HG03196 (cell line): ENCODE results near the gene SPDYE8.
"Not testable (repeated sequence)": the region's sequence is repeated elsewhere in the genome, so short reads cannot be mapped to it uniquely, and the experiment has no call there.

ENCODE experiments used
- ATAC-seq: cut with Tn5 transposase; IDR thresholded peaks from one replicate; pipeline ENCODE4 v1.9.1; 2021; ENCODE audit not compliant: unreplicated experiment

The SPDYE8 gene, protein sequence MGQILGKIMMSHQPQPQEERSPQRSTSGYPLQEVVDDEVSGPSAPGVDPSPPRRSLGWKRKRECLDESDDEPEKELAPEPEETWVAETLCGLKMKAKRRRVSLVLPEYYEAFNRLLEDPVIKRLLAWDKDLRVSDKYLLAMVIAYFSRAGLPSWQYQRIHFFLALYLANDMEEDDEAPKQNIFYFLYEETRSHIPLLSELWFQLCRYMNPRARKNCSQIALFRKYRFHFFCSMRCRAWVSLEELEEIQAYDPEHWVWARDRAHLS

DNA sequence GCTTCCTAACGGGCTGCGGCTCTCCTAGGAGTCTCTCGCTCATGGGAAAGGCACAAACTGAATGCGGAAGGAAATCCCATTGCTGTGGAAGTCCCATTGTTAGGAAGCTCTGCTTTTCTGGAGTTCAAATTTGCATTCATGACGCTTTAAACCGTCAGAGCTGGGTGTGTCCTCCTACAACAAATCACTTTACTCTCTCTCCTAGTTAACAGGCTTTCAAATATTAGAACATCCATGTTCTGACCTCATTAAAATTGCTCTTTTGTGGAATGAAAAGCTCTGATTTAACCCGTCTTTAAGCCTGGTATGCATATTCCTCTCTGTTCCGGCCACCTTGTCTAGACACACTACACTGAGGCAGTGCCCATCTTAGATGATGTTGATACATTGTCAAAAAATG, at the start of gene SPDYE8:
SPDYE8 (minus strand) TSS at position 101 of the 400 bp plus-strand sequence. CDS start 1,800 bp downstream, outside the sequence.
- ATAC-seq = not testable (repeated sequence)

DNA sequence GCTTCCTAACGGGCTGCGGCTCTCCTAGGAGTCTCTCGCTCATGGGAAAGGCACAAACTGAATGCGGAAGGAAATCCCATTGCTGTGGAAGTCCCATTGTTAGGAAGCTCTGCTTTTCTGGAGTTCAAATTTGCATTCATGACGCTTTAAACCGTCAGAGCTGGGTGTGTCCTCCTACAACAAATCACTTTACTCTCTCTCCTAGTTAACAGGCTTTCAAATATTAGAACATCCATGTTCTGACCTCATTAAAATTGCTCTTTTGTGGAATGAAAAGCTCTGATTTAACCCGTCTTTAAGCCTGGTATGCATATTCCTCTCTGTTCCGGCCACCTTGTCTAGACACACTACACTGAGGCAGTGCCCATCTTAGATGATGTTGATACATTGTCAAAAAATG, 28.2 kb upstream of the SPDYE8 start, which contains the start of gene SPDYE11:
SPDYE11 (minus strand) TSS at position 101 of the 400 bp plus-strand sequence. CDS start 1,800 bp downstream, outside the sequence.
- not testable (repeated sequence) for ATAC-seq

DNA sequence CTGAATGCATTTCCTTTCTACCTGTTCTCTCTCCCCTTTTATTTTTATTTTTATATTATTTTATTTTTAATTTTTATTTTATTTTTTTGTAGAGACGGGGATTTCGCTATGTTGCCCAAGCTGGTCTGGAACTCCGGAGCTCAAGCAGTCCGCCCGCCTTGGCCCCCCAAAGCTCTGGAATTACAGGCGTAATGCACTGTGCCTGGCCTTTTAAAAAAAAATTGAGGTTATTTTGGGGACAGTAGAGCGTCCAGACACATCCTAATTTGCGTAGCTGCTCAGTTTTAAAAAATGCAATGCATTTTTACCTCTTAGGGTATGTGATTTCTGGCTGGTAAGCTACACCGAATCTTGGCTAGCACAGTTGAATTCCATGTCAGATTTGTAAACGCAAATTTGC, 23.1 kb downstream of the SPDYE8 start:
- ATAC-seq = not testable (repeated sequence)

DNA sequence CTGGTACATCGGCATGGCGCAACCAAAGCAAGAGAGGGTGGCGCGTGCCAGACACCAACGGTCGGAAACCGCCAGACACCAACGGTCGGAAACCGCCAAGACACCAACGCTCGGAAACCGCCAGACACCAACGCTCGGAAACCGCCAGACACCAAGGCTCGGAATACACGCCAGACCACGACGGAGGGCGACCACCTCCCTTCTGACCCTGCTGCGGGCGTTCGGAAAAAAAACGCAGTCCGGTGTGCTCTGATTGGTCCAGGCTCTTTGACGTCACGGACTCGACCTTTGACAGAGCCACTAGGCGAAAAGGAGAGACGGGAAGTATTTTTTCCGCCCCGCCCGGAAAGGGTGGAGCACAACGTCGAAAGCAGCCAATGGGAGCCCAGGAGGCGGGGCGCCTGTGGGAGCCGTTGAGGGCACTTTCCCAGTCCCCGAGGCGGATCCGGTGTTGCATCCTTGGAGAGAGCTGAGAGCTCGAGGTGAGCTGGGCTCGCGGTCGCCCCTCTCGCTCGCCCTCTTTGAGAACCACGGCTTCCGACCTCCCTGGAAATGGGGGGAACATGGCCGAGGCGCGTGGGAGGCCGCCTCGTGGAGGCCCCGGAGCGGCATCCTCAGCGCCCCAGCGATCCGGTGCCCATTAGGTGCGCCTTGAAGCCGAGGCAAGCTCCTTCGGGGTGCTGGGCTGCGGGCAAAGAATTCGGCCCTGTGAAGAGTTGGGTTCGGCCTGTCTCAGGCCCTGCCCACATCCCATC, 23.7 kb downstream of the SPDYE8 start:
- ATAC-seq = peak; percentile 78

DNA sequence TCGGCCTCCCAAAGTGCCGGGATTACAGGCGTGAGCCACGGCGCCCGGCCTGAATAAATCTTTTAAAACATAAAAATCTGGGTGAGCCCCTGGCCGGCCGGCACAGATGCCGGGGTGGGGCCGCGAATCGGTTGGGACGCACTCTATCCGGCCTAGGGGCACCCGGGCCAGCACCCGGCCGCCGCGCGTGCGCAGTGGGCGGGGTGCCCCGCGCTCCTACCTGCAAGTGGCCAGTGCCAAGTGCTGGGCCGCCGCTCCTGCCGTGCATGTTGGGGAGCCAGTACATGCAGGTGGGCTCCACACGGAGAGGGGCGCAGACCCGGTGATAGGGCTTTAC, 24.2 kb downstream of the SPDYE8 start:
- ATAC-seq = peak; percentile 75

DNA sequence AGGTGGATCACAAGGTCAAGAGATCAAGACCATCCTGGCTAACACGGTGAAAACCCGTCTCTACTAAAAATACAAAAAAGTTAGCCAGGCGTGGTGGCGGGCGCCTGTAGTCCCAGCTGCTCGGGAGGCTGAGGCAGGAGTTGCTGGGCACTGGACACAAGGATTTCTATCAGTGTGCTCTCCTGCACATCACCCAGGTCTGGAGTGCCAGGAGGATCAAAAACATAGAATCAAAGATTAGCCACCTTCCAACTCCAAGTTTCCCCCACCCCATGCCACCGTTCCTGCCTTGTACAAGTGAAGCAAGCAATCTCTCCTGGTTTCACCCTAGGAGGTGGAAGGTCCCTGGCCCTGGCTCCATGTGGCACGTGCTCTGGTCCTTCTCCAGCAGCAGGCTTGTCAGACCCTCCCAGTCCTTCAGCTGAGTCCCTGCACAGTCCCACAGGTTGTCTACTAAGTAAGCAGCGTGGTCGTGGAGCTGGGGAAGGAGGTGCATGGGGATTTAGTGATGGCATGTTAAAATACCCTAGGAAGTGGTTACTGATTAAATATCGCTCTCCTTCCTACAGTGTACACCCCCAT, 31.6 kb downstream of the SPDYE8 start:
- not testable (repeated sequence) for ATAC-seq

DNA sequence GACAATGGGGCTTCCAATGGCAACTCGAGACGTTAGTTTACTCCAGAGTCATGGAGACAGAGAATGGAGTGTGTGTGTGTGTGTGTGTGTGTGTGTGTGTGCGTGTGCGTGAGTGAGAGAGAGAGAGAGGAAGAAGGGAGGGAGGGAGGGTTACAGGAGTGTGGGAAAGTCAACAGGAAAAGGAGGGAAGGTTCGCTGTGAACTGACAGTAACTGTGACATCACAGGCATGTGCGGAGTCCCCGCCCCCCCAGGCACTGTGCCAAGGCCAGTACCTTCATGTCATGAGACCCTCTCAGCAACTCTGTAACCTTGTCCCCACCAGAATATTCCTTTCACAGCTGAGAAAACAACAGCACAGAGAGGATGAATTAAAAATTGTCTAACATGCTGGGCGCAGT, 32.1 kb downstream of the SPDYE8 start:
- not testable (repeated sequence) for ATAC-seq

DNA sequence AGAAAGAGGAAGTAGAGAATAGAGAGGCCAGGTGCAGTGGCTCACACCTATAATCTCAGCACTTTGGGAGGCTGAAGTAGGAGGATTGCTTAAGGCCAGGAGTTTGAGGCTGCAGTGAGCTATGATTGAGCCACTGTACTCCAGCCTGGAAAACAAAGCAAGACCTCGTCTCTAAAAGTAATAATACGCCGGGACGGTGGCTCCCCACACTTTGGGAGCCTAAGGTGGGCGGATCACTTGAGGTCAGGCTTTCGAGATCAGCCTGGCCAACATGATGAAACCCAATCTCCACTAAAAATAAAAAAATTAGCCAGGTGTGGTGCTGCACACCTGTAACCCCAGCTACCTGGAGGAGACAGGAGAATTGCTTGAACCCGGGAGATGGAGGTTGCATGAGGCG, 34.1 kb downstream of the SPDYE8 start:
- not testable (repeated sequence) for ATAC-seq

DNA sequence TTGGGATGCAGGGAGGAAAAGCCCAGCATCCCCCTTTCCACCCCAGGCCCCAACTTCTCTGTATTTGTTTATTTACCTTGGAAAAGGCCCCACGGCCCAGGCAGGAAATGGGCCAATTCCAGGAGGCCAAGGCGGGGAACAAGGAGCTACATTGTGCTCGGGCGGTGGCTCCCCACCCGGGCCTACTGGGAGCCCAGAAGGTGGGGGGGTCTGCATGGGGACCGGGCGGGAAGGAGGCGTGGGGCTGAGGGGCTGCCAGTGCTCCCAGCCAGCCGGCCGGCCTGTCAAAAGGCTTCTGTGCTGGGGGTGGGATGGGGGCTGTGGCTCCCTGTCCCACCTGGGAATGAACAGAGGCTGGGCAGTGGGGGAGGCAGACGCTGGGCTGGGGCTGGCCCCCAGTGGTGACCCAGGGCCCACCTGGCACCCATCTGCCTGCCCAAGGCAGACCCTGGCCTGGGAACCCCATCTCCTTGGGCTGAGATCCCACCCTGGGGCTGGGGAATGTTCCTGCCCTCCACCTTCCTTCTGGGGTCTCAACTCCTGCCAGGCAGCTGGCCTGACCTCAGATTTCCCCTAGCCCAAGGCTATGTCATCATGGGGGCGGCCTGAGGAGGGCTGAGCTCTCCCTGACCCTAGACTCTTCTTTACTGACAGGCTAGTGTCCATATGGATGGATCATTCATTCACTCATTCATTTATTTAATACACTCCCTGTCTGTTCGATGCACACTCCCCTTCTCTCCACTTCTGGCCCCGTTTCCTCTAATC, 39.2 kb downstream of the SPDYE8 start:
- not testable (repeated sequence) for ATAC-seq

DNA sequence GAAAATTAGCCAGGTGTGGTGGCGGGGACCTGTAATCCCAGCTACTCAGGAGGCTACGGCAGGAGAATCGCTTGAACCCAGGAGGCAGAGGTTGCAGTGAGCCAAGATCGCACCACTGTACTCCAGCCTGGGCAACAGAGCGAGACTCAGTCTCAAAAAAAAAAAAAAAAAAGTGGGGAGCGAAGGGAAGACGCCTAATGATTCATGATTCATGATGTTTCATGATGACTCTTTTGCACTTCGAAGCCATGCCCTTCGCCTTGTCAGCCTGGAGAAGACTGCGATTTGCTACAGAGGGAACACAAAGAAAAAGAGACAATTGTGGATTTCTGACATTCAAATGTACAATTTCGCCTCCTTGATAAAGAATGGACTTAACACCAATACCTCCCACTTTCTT, 47.5 kb downstream of the SPDYE8 start:
- not testable (repeated sequence) for ATAC-seq

DNA sequence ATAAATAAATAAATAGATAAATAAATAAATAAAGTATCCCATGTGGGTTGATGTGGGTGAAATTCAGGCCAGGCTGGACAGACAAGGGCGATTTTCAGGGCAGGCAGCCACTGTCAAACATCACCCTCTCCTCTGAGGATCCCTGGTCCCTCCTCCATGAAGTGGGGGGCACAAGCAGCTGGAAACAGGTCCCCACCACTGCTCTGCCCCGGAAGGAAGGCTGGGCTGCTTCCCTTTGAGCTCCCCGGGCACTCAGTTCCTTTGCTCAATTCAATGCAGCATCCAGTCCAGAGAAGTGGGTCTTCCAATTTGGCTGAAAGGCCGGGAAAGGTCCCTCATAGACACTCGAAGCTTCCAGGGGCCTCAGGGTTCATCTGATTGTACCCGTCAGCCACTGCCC, 49.2 kb downstream of the SPDYE8 start:
- not testable (repeated sequence) for ATAC-seq

DNA sequence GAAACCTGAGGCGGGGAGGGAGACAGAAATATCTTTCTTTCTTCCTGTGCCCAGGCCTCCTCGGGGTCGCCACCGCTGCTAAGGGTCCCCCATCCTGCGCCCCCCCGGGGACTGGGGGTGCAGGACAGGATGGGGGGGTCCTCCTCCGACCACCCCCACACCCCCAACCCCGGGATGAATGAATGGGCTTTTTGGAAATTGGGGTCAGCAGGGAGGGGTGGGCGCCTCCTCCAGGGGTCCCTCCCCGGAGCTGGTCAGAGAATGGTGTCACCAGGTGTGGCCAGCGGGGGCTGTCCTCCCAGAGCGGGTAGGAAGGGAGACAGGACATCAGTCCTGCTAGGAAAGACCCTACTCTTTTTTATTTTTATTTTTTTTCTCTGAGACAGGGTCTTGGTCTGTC, 53.1 kb downstream of the SPDYE8 start:
- ATAC-seq = not testable (repeated sequence)

DNA sequence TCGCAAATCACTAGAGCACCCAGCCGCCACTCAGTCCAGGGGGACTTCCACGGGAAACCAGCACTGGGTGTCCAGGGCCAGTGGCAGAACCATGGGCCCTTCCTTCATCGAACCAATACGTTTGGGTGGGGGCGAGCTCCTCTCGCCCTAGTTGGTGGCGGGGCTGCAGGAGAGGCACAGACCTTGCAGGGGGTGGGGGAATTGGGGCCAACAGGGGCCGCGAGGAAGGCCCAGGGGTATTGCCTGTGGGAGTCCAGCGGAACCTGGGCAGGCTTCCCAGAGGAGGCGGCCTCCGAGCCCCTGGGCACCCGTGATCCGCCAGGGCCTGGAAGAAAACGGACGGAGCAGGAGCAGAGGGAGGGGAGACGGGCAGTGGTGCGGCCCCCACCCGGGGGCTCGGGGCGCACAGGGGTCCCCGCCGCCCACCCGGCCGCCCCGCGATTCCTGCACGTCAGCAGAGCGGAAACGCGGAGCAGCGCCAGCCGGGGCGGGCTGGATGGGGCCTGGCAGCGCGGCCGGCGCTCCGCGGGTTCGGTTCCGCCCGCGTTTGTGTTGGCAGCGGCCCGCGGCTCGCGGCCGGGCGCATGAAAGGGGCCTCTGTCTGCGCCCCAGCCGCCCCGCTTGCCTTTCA, 53.8 kb downstream of the SPDYE8 start:
- ATAC-seq = not testable (repeated sequence)

DNA sequence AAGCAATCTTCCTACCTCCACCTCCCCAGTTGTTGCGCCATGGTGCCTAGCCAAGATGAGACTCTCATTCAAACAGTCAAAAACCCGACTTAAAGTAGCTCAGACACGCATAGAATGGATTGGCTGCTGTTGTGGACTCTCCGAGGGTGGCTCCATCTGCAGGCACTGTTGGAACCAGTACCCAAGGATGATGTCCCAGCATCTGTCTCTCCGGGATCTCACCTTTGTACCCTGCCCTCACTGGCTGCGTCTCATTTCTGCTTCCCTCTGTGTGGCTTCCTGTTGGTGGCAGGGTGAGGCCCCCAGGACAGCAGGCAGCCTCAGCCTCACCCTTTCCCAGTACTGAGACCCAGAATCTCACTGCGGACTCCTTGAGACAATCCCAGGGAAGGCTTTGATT, 54.8 kb downstream of the SPDYE8 start:
- not testable (repeated sequence) for ATAC-seq

DNA sequence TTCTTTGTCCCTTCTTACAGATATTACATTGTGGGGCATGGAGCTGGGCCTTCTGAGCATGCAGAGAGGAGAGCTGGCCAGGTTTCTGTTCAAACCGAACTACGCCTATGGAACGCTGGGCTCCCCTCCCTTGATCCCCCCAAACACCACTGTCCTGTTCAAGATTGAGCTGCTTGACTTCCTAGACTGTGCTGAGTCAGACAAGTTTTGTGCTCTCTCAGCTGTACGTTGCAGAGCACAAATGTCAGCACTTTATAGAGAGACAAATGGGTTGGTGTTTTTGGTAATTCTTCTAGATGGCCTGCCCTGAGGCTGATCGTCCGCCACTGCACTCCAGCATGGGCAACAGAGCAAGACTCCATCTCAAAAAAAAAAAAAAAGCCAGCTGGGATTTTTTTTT, 58.1 kb downstream of the SPDYE8 start:
- not testable (repeated sequence) for ATAC-seq
